Thoracic aorta (tissue), 2 donors: Measurements from ENCODE around the gene SIRT7. TPM values are rescaled to one million over a fixed set of nuclear protein-coding genes. Genes with fewer than 3 reads are reported as not detected.
A peak's percentile ranks its signal among the peaks of the same experiment; 100 is the strongest.
"Not testable (repeated sequence)": the region's sequence is repeated elsewhere in the genome, so short reads cannot be mapped to it uniquely, and the experiment has no call there.

ENCODE experiments used
- ATAC-seq: fragments of 150-250 bp; one replicate; pipeline ENCODE4 v1.8.0; 2017; ENCODE audit warnings: low read depth; ENCODE audit not compliant: insufficient number of reproducible peaks, low FRiP score
- DNase-seq: peaks from one replicate; pipeline ENCODE4 v3.0.0-alpha.2; 2020; ENCODE audit warnings: low spot score
- H3K27ac ChIP-seq, 2 donors: fragments of 200-600 bp; sonication (generic); 1 replicate in 1 of 2; 2 replicates in 1 of 2; pipeline ENCODE4 v1.5.1; 2016; ENCODE audit warnings: mild to moderate bottlenecking in 2 of 2, moderate library complexity in 2 of 2
- H3K27me3 ChIP-seq: fragments of 200-600 bp; sonication (generic); replicated peaks from 2 replicates; pipeline ENCODE4 v1.6.0; 2016; ENCODE audit warnings: mild to moderate bottlenecking; ENCODE audit not compliant: insufficient read depth
- H3K36me3 ChIP-seq: fragments of 200-600 bp; sonication (generic); one replicate; pipeline ENCODE4 v1.5.1; 2016
- H3K4me1 ChIP-seq, 2 donors: fragments of 200-600 bp; sonication (generic); 1 replicate in 1 of 2; 2 replicates in 1 of 2; pipeline versions ENCODE4 v1.5.1 to v1.6.0; 2016; ENCODE audit warnings: low read depth in 2 of 2, mild to moderate bottlenecking in 1 of 2; ENCODE audit not compliant: control insufficient read depth in 1 of 2
- H3K4me3 ChIP-seq: fragments of 200-600 bp; sonication (generic); 2 replicates; pipeline ENCODE4 v1.5.1; 2016; ENCODE audit warnings: mild to moderate bottlenecking
- H3K9me3 ChIP-seq: fragments of 200-600 bp; sonication (generic); 2 replicates; pipeline ENCODE4 v1.5.1; 2016
- total RNA-seq, 2 donors: library from RNA; depleted of rRNA; stranded (reverse); fragments of >200 nt; gene quantifications; one replicate each; pipeline versions ENCODE4 v1.1.0 to v1.2.3, GENCODE V29; 2016
- TF ChIP-seq, protein P1 (sequence below): fragments of 200-600 bp; sonication (generic); IDR thresholded peaks from one replicate; pipeline ENCODE4 v1.5.1; 2019; ENCODE audit warnings: antibody characterized with exemption

The SIRT7 gene
- total RNA-seq, 2 donors from 2014 or later = 15.8 to 41.3 TPM

DNA sequence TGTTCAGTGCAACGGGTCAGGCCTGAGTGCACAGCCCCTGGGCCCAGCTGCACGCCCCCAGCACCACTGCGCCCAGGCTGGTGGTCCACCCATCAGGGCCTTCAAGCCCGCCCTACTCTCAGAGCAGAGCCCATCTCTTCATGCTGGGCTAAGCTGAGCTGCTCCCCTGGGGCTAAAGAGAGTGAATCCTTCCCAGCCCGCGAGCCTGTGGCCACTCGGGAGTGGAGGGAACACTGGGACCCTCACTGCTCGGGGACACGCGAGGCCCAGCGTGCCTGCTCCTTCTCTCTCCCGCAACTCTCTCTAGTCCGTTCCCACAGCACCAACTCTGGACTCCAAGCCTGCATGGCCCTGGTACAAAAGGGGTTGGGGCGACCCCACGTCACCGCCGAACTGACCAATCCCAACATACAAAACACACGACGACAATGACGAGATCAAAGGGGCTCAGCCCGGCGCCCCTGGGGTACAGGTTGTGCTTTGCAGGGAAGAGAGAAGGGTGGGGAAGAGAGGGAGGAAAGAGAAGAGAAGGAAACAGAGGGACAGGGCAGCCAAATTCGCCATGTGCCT lies 4.1 kb upstream of the SIRT7 start:
- Histone ChIP-seq H3K27ac (no peak overlapping the region), H3K4me3 (no peak overlapping the region), H3K36me3 (peaks cover 17% of the 10 kb centered on the region), H3K9me3 (no peaks in the 10 kb centered on the region), H3K4me1 (peaks cover 40 to 55% of the 10 kb centered on the region in 2 donors), H3K27me3 (no peaks in the 10 kb centered on the region)
- ATAC-seq (no peak), DNase-seq (no peak)
- TF ChIP-seq, protein P1, sequence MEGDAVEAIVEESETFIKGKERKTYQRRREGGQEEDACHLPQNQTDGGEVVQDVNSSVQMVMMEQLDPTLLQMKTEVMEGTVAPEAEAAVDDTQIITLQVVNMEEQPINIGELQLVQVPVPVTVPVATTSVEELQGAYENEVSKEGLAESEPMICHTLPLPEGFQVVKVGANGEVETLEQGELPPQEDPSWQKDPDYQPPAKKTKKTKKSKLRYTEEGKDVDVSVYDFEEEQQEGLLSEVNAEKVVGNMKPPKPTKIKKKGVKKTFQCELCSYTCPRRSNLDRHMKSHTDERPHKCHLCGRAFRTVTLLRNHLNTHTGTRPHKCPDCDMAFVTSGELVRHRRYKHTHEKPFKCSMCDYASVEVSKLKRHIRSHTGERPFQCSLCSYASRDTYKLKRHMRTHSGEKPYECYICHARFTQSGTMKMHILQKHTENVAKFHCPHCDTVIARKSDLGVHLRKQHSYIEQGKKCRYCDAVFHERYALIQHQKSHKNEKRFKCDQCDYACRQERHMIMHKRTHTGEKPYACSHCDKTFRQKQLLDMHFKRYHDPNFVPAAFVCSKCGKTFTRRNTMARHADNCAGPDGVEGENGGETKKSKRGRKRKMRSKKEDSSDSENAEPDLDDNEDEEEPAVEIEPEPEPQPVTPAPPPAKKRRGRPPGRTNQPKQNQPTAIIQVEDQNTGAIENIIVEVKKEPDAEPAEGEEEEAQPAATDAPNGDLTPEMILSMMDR = no peak

DNA sequence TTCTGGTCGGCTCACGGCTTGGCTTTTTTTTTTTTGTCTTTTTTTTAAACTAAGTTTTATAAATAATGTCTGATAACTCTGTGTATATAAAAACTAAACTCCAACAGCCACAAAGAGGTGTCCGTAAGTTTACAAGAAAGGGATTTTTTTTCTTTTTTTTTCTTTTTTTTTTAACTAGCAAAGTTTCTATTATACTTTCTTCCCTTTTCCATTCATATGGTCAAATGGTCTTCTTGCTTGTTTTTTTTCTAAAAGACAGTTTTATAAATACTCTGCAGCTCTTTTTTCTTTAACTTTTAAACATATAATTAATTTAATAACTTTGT lies 3.5 kb upstream of the SIRT7 start:
- DNase-seq = no peak
- Histone ChIP-seq H3K9me3 (no peaks in the 10 kb centered on the region), H3K36me3 (peaks cover 17% of the 10 kb centered on the region), H3K4me3 (no peak overlapping the region), H3K4me1 (peaks cover 46 to 61% of the 10 kb centered on the region in 2 donors), H3K27me3 (no peaks in the 10 kb centered on the region), H3K27ac (no peak overlapping the region)
- no peak for ATAC-seq
- TF ChIP-seq, protein P1 = no peak

DNA sequence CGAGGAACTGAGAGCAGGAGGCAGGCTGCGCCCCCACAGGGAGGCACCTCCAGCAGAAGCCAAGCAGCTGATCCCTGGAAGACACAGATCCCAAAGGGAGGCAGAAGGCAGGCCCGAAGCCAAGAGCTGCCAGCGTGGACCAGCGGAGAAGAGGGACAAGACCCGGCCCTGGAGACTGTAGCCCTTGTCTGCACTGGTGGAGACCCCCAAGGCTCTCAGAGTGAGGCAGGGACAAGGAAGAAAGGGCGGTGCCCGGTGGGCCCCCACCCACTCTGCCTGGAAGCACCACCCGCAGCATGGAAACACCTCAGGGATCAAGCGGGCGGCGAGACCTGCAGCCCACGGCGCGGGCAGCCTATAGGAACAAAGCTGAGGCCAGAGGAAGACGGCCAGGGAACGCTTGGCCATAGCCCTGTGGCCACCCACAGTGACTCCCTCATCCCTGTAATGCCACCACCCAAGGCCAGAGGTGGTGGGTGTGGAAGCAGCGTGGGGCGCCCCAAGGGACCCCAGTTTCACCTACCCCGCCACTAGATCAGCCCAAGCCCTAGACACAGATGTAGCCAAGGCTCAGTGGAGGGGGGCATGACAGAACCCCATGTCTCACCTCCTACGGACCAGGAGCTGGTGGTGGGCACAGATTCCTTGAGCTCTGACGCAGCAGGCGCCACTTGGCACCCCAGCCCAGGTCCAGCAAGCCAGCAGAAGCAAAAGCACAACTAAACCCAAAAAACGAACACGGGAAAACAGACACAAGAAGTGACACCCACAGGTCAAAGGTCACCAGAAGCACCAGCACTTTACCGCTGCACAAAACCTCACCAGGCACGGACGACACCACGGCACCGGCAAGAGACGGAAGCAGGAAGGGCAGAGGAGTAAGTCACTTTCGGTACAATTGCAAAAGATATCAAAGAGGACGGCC lies 2.9 kb upstream of the SIRT7 start:
- TF ChIP-seq, protein P1 = no peak
- Histone ChIP-seq H3K4me3 (no peak overlapping the region), H3K4me1 (peaks cover 44 to 59% of the 10 kb centered on the region in 2 donors), H3K9me3 (no peaks in the 10 kb centered on the region), H3K27ac (no peak overlapping the region), H3K27me3 (no peaks in the 10 kb centered on the region), H3K36me3 (peaks cover 17% of the 10 kb centered on the region)
- ATAC-seq (no peak), DNase-seq (no peak)

DNA sequence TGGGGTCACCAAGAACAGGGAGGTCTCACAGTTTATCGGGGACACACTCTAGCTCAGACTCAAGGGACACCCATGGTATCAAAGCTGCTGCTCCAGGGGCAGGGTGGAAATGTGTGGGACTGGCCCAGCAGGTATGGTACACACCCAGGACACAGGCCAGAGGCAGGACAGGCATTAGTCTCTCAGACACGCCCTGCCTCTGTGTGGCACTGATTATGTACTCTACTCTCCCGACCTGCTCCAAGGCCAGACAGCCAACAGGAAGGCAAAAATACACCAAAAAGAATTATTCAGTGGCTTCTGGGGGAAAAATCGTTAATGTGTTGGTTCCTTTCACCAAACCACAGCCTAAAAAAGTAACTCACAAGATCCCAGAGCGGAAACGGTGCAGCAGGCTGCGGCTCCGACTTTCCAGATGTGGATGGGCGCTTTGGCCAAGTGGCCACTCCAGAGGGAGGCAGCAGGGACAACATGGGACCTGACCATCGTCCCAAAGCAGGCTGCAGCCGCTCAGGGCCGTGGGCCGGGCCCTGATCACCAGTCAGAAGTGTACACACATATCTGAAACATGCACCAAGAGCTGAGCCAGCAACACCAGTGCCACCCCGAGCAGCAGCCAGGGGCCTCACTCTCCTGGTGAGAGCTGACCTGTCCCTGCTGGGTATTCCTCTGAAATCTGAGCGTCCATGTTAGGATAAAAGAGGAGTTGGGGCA lies 1.0 kb upstream of the SIRT7 start:
- H3K27ac ChIP-seq = no peak overlapping the region

DNA sequence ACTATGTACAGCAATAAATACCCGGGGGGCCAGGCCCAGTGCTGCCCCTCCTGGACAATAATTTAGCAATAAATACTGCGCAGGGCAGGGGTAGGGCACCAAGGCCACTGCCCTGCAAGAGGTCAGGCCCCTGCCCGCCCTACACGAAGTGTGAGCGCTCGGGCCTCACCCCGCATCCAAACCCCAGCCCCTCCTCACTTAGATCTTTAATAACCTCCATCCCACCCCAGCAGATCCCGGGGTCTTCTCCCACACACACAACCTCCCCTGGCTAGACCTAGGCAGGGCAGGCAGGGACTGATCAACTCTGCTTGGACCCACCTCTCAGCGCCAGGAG lies 325 bp upstream of the SIRT7 start:
- peak overlapping the region; percentile 8 to 50 for H3K27ac ChIP-seq
- peak overlapping the region; percentile 92 for H3K4me3 ChIP-seq
- peaks cover 35% of the 10 kb centered on the region for H3K36me3 ChIP-seq
- H3K4me1 ChIP-seq = peaks cover 26 to 33% of the 10 kb centered on the region in 2 donors
- not testable (repeated sequence) for DNase-seq, ATAC-seq, H3K9me3 ChIP-seq, H3K27me3 ChIP-seq

More for the DNA sequence above, 1.0 kb upstream of the SIRT7 start:
- ATAC-seq (no peak), DNase-seq (no peak)
- Histone ChIP-seq H3K4me3 (no peak overlapping the region), H3K4me1 (peaks cover 32 to 40% of the 10 kb centered on the region in 2 donors), H3K36me3 (peaks cover 28% of the 10 kb centered on the region), H3K9me3 (no peaks in the 10 kb centered on the region), H3K27me3 (no peaks in the 10 kb centered on the region)
- TF ChIP-seq, protein P1 = no peak
